Neuron (in vitro differentiated cells): ENCODE measurements around the gene RIPK3.

Experiments used
- H2AFZ ChIP-seq: one replicate; pipeline ENCODE4 v1.6.1; 2013; ENCODE audit warnings: low read depth, mild to moderate bottlenecking, inconsistent platforms, low read length, moderate library complexity
- H3K27me3 ChIP-seq: one replicate; pipeline ENCODE4 v1.6.1; 2013; ENCODE audit warnings: low read length; ENCODE audit not compliant: insufficient read depth
- H3K36me3 ChIP-seq: one replicate; pipeline ENCODE4 v1.6.1; 2013; ENCODE audit warnings: low read length; ENCODE audit not compliant: insufficient read depth
- H3K4me1 ChIP-seq: one replicate; pipeline ENCODE4 v1.6.1; 2013; ENCODE audit warnings: low read length; ENCODE audit not compliant: insufficient read depth
- H3K4me3 ChIP-seq: 2 replicates; pipeline ENCODE4 v1.5.1; 2013; ENCODE audit warnings: mild to moderate bottlenecking, low read length, moderate library complexity
- H3K9me3 ChIP-seq: one replicate; pipeline ENCODE4 v1.6.1; 2013; ENCODE audit warnings: low read length

RIPK3 gene

GRCh38 chr14:24290746-24291145 lies 49.0 kb downstream of the RIPK3 start:
- Histone ChIP-seq H3K36me3 (peaks cover 27% of the 10 kb centered on the region), H3K27me3 (no peaks in the 10 kb centered on the region), H3K9me3 (no peaks in the 10 kb centered on the region), H3K4me3 (no peak overlapping the region), H3K4me1 (no peaks in the 10 kb centered on the region), H2AFZ (no peak overlapping the region)

- no peaks in the 10 kb centered on the region for H3K9me3 ChIP-seq
- H3K36me3 ChIP-seq: peaks cover 24% of the 10 kb centered on the region
- no peaks in the 10 kb centered on the region for H3K27me3 ChIP-seq
- no peak overlapping the region for H2AFZ ChIP-seq
- H3K4me1 ChIP-seq: no peaks in the 10 kb centered on the region
- H3K4me3 ChIP-seq: no peak overlapping the region
Observed at GRCh38 chr14:24289649-24290280, 50.0 kb downstream of the RIPK3 start.

GRCh38 chr14:24286996-24287395 lies 52.8 kb downstream of the RIPK3 start:
- Histone ChIP-seq H2AFZ (no peak overlapping the region), H3K4me3 (no peak overlapping the region), H3K9me3 (no peaks in the 10 kb centered on the region), H3K4me1 (no peaks in the 10 kb centered on the region), H3K27me3 (no peaks in the 10 kb centered on the region), H3K36me3 (peaks cover 16% of the 10 kb centered on the region)
